IPS-NIHi7 (cell line): ENCODE measurements around the gene JSRP1.
A peak's percentile ranks its signal among the peaks of the same experiment; 100 is the strongest.

Experiments
- DNase-seq: peaks from one replicate; pipeline ENCODE4 v3.0.0; 2012; ENCODE audit warnings: mixed read lengths; ENCODE audit errors: extremely low spot score

The JSRP1 gene

DNA sequence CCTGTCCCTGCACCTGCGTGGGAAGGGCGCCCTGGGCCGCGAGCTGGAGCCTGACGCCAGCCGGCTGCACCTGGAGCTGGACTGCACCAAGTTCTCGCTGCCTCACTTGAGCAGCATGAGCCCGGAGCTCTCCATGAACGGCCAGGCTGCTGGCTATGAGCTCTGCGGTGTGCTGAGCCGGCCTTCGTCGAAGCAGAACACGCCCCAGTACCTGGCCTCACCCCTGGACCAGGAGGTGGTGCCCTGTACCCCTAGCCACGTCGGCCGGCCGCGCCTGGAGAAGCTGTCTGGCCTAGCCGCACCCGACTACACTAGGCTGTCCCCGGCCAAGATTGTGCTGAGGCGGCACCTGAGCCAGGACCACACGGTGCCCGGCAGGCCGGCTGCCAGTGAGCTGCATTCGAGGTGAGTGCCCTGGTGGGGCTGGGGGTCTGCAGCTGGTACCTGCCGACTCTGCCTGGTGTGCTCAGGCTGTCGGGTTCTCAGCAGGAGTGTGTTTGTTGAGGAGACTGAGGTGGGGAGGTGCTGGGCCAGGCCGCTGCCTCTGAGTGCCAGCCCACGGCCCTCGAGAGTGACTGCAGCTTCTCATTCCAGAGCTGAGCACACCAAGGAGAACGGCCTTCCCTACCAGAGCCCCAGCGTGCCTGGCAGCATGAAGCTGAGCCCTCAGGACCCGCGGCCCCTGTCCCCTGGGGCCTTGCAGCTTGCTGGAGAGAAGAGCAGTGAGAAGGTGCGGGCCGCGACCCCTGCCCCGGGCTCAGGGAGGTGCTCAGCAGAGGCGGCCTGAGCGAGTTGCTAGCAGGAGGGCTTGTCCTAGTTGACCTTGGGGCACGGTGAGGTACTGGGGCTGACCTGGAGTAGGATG is 39.6 kb downstream of the JSRP1 start:
- DNase-seq = no peak

DNA sequence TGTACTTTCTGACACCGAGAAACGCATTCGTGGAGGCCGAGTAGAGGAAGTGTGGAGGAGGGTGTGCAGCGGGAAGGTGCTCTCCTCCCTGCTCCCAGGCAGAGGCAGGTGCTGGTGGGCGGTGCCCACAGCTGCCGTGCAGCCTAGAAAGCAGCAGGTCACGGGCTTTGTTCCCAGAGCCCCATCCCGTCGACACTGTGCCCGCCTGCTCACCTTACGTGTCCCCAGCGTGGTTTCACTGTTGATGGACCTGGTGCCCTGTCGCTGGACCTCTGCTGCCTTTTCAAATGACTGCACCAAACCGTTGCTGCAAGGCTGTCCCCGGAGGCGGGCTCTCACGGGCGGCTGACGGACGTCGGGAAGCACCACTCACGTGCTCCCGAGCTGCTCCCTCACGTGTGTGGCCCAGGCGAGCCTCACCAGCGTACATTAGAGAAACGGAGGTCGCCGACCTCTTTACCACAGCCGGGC is 40.9 kb downstream of the JSRP1 start:
- peak; percentile 55 for DNase-seq

- DNase-seq = no peak
Observed at GRCh38 chr19:2214251-2214650, 42.0 kb downstream of the JSRP1 start.

- no peak for DNase-seq
Observed at GRCh38 chr19:2213799-2214198, 42.4 kb downstream of the JSRP1 start.

- DNase-seq = no peak
Observed at GRCh38 chr19:2212861-2213711, 43.1 kb downstream of the JSRP1 start.

DNA sequence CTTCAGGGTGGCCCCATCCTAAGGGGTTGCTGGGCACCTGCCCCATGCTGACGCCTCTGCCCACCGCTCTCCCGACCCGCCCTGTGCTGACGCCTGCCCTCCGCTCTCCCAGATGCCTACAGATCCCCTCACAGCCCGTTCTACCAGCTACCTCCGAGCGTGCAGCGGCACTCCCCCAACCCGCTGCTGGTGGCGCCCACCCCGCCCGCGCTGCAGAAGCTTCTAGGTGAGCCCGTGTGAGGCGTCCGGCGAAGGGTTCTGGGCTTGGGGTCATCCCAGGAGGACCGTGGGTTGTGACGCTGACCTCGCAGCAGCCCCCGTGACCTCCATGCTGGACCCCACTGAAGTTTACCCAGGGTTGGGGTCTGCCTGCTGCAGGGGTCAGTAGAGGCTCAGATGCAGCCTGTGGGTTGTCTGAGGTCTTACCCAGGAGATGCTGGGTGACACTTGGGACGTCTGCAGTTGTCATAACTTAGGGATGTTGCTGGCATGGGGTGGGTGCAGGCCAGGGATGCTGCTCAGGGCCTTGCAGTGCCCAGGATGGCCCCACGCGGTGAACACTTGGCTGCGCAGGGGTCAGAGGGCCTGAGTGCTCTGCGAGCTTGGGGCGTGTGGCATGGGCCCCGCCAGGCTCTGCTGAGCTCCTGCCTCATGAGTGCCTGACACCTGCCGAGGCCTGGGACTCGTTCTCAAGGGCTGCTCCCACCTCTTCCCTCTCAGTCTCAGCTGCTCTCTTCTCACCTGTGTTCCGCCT is 45.1 kb downstream of the JSRP1 start:
- no peak for DNase-seq

DNA sequence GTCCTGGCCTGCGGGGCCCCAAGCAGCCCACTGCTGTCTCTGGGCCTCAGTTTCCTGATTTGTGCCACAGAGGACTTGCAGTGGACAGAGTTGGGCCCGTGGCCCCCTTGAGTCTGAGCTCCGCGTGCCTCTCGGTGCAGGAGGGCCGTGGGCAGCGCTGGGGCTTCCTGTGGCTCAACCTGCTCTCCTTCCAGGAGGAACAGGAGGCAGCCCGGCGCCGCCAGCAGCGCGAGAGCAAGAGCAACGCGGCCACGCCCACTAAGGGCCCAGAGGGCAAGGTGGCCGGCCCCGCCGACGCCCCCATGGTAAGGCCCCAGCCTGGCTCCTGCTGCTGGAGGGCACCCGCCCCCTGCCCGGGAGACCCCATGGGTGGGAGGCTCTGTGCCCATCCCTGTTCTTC is 46.0 kb downstream of the JSRP1 start:
- no peak for DNase-seq

- no peak for DNase-seq
Observed at GRCh38 chr19:2209408-2209807, 46.8 kb downstream of the JSRP1 start.

DNA sequence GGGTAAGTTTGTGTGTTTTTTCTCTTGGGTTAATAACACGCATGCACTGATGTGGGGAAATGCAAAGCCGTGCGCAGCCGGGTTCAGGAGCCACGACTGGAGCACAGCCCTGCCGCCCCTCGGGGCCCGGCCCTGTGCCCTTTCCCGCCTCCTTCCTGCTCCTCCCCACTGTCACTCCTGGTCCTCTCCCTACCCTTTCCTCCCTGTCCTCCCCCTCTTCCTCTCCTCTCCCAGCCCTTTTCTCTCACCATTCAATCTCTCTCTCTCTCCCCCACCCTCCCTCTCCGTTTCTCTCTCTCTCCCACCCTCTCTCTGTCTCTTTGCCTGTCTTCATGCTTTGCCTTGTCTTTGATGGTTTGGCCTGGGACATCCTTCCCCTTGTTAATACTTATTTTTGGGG is 47.2 kb downstream of the JSRP1 start:
- DNase-seq = no peak

DNA sequence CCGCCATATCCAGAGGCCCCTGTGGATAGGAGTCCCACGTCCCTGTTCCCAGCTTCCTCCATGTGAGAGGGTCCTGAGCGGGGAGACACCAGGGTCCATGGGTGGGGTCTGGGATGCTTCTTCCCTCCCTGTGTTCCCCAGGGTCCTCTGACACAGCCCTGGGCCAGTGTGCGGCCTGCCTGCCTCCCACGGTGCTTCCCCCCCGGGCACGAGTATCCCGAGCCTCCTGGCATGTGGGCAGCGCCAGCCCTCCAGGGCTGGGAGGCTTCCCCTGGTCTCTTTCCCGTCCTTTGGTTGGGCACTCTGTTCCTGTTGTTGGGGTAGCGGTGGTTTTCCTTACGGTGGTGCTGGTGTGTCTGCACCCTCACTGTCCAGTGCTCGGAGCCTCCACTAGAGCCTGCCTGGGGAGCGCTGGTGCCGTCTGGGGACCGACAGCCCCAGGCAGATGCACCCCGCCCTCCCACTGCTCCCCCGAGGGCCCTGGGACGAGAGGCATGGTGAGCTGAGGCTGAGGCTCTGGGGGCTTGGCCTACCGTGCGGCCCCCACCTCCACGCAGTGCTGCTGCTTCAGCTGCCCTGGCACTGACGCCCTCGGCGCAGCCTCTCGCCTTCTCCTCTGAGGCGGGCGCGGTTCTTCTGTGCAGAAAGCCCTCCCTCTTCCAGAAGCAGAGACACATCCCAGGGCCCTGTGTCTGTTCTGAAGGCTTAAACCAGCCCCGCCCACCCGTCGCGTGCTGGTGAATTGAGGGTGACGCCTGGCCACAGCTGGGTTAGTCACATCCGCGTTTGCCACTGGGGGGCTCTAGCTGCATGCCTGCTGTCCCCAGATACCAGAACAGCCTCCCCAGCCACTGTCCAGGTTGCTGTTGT is 48.0 kb downstream of the JSRP1 start:
- peak; percentile 84 for DNase-seq

- no peak for DNase-seq
Observed at GRCh38 chr19:2207008-2207407, 49.2 kb downstream of the JSRP1 start.

DNA sequence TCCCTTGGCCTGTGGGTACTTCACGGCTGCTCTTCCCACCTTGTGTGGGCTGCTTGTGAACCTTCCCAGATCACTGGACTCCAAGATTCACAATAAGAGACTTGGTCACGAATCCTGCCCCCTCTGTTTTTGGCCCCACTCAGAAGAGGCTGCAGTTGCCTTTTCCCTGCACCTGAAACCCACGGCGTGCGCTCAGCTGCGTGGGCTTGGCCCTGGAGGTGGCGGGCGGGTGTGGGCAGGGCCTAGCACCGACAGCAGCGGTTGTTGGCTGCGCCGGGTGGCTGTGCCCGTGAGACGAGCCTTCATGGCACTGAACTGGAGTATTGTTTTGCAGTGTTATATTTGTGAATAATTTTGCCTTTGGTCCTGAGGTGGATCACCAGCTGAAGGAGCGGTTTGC is 53.9 kb downstream of the JSRP1 start:
- no peak for DNase-seq
